GM19043 (cell line): ENCODE data around the gene RERE.
A peak's percentile ranks its signal among the peaks of the same experiment; 100 is the strongest.

Source experiments
- ATAC-seq: cut with Tn5 transposase; IDR thresholded peaks from one replicate; pipeline ENCODE4 v1.9.1; 2021; ENCODE audit warnings: low read depth; ENCODE audit not compliant: unreplicated experiment

RERE gene

DNA sequence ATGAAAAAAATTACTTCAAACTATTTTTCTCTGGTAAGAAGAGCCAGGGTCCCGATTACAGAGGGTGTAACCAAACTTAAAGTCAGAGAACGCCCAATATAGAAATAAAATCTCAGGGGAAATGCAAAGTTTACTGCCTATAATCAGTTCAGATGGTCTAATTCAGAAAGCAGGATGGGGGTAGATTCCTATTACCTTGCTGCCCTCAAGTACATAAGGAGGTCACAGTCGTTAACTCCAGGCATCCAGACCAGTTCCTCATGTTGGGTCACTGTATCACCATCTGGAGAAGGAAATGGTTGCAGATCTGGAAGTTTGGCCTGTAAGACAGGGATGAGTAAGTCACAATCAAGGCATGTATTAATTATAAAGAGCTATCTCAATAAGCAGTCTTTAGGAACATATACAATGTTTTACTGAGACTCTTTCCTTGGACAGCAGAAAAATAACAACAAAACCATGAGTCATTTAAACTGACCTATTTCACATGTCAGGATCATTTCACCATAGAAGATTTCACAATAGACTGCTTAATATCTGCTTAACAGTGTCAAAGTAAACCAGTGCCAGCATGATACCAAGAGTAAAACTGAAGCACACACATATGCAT is 320.1 kb downstream of the RERE start:
- ATAC-seq, result no peak

DNA sequence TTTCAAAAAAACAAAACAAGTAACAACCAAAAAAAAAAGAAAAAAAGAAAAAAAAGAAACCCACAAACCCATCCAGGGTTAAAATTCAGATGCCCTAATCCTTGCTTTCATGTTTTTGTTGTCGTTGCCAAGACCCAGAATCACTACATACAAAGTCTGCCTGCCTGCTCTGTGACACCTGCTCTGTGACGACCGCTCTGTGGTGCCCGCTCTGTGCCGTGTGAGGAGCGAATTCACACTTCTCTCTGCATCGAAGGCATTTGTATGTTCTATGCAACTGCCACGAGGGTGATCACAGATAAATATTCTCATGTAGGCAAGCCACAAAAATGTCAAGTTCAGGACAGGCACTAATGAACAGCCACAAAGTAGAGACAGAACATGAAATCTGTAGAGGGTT is 321.0 kb downstream of the RERE start:
- ATAC-seq, result no peak

DNA sequence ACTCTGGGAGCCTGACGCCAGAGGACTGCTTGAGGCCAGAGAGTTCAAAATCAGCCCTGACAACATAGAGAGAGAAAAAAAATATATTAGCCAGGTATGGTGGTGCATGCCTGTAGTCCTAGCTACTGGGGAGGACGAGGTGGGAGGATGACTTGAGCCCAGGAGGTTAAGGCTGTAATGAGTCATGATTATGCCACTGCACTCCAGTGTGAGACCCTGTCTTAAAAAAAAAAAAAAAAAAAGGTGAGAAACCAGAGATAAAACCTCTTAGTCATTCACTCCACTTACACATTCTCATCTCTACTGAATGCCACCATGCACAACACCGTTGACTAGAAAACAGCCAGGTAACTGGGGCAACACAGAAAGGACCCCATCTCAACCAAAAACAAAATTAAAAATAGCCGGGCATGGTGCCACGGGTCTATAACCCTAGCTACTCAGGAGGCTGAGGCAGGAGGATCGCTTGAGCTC is 321.5 kb downstream of the RERE start:
- ATAC-seq, result no peak

GRCh38 chr1:8494681-8495080 is 322.8 kb downstream of the RERE start:
- no peak for ATAC-seq

DNA sequence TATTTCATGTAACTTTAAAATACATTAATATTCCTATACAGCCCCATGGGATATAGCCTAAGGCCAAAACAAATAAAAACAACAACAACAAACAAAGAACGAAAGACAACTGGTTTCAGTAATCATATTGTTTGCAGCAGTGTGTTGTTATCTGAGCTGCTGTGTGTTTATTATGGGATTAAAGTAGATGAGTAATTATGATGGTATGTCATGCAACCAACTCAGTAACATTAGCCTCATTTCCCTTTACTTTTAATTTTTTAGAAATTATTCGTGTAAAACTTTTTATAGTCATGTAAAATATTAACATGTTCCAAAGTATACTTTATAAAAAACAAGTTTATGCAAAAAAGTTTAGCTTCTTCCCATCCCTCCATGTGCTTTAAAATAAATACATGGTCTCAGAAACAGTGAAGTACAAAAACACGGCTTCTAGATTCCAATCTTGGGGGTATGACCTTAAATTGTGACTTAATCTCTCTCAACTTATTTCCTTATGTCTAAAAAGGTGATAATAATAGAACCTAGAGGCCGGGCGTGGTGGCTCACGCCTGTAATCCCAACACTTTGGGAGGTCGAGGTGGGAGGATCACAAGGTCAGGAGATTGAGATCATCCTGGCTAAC is 323.4 kb downstream of the RERE start:
- no peak for ATAC-seq

DNA sequence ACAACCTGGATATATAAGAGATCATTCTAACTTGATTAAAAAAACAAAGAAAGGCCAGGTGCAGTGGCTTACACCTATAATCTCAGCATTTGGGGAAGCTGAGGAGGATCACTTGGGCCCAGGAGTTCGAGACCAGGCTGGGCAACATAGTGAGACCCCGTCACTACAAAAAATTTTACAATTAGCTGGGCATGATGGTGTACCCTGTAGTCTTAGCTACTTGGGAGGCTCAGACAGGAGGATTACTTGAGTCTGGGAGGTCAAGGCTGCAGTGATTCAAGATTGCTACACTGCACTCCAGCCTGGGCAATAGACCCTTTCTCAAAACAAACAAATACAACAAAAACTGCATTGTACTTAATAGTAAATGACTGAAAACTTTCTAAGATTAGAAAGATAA is 330.2 kb downstream of the RERE start:
- ATAC-seq, result no peak

GRCh38 chr1:8486047-8486446 is 331.4 kb downstream of the RERE start:
- no peak for ATAC-seq

DNA sequence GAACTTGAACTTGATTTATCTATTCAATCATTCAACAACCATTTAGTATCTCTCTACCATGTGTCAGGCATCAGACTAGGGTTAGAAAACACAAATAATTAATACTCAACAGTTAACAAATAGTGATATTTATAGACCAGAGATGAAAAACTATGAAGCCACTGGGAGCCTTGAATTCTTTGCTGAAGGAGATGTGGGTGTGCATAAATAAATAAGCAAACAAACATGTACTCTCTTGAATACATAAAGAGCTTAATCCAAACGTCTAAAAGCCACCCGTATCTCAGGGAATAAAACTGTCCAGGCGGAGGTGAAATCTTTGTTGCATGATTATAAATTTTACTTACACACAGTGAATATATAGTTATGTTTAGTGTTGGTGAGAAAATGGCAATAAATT is 333.9 kb downstream of the RERE start:
- no peak for ATAC-seq

GRCh38 chr1:8482979-8483381 is 334.5 kb downstream of the RERE start:
- no peak for ATAC-seq

DNA sequence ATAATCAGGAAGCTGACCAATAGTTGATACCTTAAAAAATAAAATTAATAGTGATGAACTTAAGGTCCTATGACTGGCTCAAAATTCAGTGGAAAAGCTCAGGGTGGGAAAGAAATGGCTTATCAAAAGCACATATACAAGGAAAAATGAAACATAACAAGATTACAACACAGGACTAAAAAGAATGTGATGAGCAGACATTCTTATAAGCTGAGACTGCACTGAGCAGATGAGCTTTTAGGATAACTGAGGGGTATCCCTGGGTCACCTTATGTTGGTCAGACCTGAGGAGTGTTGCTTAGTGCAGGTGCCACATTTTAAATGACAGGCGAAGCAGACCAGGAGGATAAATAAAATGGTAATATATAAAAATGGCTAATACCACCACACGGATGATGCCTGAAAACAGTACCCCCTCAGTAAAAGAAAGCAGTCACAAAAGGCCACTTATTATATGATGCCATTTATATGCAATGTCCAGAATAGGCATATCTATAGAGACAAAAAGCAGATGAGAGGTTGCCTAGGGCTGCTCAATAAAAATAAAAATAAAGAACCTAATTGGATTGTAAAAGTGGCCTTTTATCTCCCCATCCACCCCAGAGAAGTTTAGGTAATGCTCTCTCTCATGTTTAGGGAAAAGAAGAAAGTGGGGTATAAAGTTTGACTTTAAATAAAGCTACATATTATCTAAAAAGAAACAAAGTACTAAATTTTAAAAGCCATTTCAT is 335.6 kb downstream of the RERE start:
- no peak for ATAC-seq

- no peak for ATAC-seq
These were observed 338.9 kb downstream of the RERE start for GRCh38 chr1:8478566-8478965.

GRCh38 chr1:8477983-8478362 is 339.5 kb downstream of the RERE start:
- no peak for ATAC-seq

- ATAC-seq, result peak; percentile 72
These were observed 340.1 kb downstream of the RERE start for GRCh38 chr1:8477166-8477982.

DNA sequence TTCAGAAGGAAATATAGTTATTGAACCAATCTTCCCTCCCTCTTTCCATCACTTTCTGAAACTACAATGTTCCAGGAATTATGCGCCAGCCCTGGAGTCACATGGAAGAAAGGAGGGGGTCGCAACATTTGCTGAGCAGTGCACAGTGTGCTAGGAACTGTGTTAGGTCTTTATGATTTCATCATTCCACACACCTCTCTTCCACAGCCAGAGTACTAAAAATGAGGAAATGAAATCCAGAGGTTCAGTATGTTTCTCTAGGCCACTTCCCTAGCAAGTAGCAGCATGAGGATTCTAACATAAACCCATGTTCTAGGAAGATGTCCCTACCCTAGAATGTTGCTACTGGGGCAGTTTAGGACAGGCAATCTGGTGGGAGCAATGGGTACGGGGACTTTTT is 341.4 kb downstream of the RERE start:
- no peak for ATAC-seq

DNA sequence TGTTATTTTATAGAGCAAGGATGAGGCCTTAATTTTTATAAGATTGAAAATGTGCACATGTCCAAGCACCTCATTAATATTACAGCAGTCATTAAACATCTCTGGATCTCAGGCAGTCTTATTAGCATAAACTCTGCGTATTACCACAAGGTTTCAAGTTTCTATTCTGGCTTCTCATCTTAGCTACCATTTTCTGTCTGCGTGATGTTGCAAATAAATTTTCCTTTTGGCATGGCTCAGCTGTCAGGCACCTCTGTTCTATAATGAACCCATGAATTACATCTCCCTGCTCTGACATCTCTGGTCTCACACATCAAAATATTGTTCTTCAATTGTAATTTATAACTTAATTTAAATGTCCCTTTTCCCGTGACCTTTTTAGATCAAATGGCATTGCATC is 343.1 kb downstream of the RERE start:
- no peak for ATAC-seq

- ATAC-seq, result no peak
These were observed 343.5 kb downstream of the RERE start for GRCh38 chr1:8473891-8474300.

DNA sequence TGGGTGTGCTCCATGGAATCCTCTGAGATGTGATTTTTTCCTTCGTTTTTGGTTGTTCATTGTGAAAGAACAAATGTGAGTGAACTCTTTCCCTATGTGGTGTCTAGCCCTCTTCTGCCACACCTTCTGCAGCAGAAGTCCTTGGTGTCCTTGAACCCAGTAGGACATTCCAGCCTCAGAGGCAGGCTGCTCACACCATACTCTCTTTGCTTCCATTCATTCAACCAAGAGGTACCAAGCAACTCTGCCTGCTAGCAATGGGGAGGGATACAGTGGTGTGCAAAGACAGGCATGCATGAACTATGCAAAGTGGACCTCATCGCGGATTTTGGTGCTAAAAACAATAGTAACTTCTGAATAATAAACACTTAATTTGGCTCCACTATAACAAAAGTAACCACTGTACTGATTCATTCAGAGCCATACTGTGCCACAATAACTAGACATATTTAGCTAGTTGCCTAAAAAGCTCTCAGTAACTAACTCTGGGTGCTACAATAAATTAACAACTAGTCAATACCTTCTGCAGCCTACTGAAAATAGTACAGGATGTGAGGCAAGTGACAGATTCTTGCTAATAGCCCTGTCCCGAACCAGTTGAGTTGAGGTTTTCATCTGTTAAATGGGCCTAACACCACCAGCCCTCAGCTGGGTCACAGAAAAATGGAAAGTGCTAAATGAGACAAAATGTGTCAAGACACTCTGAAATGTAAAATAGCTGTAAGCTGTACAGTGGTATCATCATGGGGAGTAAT is 344.1 kb downstream of the RERE start:
- ATAC-seq, result no peak

DNA sequence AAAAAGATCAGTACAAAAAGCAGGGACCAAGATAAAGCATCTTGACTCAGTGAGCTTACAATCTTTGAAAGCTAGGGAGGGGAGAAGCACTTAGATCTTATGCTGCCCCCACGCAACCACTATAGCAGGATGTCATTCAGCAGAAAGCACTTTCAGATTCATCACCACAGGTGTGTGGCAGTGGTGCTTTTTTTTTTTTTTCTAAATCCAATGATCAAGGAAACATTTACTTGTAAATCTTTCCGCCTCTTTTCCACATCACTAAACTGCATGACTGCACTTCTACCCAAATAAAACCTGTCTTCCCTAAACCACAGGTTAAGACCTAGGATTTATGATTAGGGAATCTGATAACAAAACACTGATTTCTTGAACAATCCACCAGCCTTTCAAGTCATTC is 344.8 kb downstream of the RERE start:
- no peak for ATAC-seq

GRCh38 chr1:8471451-8471850 is 346.0 kb downstream of the RERE start:
- no peak for ATAC-seq

DNA sequence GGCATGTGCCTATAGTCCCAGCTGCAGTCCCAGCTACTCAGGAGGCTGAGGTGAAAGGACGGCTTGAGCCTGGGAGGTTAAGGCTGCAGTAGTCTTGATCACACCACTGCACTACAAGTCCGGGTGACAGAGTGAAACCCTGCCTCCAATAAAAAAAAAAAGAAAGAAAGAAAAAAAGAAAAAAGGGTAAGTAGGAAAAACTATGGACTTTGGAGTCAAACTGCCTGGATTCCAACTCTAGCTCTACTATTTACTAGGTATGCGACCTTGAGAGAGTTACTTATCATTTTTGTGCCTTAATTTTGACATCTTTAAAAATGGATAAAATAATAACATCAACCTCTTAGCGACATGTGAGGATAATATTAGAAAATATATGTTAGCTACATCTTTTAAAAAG is 348.7 kb downstream of the RERE start:
- ATAC-seq, result no peak
